Measurements from ENCODE around the gene DSPP.

GRCh38 chr4:87631668-87632067 is 23.3 kb downstream of the DSPP start:
- TF ChIP-seq, protein P1, sequence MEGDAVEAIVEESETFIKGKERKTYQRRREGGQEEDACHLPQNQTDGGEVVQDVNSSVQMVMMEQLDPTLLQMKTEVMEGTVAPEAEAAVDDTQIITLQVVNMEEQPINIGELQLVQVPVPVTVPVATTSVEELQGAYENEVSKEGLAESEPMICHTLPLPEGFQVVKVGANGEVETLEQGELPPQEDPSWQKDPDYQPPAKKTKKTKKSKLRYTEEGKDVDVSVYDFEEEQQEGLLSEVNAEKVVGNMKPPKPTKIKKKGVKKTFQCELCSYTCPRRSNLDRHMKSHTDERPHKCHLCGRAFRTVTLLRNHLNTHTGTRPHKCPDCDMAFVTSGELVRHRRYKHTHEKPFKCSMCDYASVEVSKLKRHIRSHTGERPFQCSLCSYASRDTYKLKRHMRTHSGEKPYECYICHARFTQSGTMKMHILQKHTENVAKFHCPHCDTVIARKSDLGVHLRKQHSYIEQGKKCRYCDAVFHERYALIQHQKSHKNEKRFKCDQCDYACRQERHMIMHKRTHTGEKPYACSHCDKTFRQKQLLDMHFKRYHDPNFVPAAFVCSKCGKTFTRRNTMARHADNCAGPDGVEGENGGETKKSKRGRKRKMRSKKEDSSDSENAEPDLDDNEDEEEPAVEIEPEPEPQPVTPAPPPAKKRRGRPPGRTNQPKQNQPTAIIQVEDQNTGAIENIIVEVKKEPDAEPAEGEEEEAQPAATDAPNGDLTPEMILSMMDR (IDR thresholded peaks at IDR 0.05): no peak
- TF ChIP-seq POLR2A (IDR thresholded peaks at IDR 0.05): no peak
- no peak for TF ChIP-seq EP300 (IDR thresholded peaks at IDR 0.05; ENCODE audit: low read depth)
- no peak for TF ChIP-seq POLR2AphosphoS5 (IDR thresholded peaks at IDR 0.05)

Data from transverse colon (tissue), 4 donors.